Loucy (cell line): ENCODE measurements around the gene RCBTB1.

Source experiments
- H2AFZ ChIP-seq: fragments of 200-600 bp; sonication (generic); 2 replicates; pipeline ENCODE4 v1.6.0; 2016; ENCODE audit warnings: antibody characterized with exemption, mild to moderate bottlenecking, low read length, moderate library complexity
- H3F3A ChIP-seq: fragments of 200-600 bp; 2 replicates; pipeline ENCODE4 v1.6.0; 2016; ENCODE audit warnings: antibody characterized with exemption, low read depth, mild to moderate bottlenecking
- H3K27me3 ChIP-seq: fragments of 200-600 bp; sonication (generic); 2 replicates; pipeline ENCODE4 v1.6.1; 2014; ENCODE audit warnings: low read length, mild to moderate bottlenecking; ENCODE audit not compliant: insufficient read depth, poor library complexity, severe bottlenecking
- H3K36me3 ChIP-seq: fragments of 200-600 bp; sonication (generic); 2 replicates; pipeline ENCODE4 v1.6.1; 2016; ENCODE audit warnings: low read length; ENCODE audit not compliant: insufficient read depth
- H3K4me1 ChIP-seq: fragments of 200-600 bp; sonication (generic); 2 replicates; pipeline ENCODE4 v1.5.1; 2014; ENCODE audit warnings: low read length, mild to moderate bottlenecking; ENCODE audit not compliant: insufficient read depth, poor library complexity, severe bottlenecking
- H3K4me2 ChIP-seq: fragments of 200-600 bp; sonication (generic); 2 replicates; pipeline ENCODE4 v1.6.0; 2014; ENCODE audit warnings: antibody characterized with exemption, low read length, low read depth, mild to moderate bottlenecking; ENCODE audit not compliant: poor library complexity, severe bottlenecking
- H3K4me3 ChIP-seq: fragments of 200-600 bp; sonication (generic); 2 replicates; pipeline ENCODE4 v1.5.1; 2014; ENCODE audit warnings: low read length, mild to moderate bottlenecking, mixed read lengths; ENCODE audit not compliant: poor library complexity, severe bottlenecking
- H3K79me2 ChIP-seq: fragments of 200-600 bp; sonication (generic); 2 replicates; pipeline ENCODE4 v1.6.1; 2014; ENCODE audit warnings: low read length; ENCODE audit not compliant: insufficient read depth
- H3K9ac ChIP-seq: fragments of 200-600 bp; sonication (generic); 2 replicates; pipeline ENCODE4 v1.6.0; 2014; ENCODE audit warnings: mild to moderate bottlenecking, low read depth, low read length, moderate library complexity; ENCODE audit not compliant: poor library complexity, severe bottlenecking
- H3K9me2 ChIP-seq: fragments of 200-600 bp; sonication (generic); replicated peaks from 2 replicates; pipeline ENCODE4 v1.6.1; 2016; ENCODE audit warnings: low read depth, low read length, mixed read lengths
- H3K9me3 ChIP-seq: fragments of 200-600 bp; sonication (generic); 2 replicates; pipeline ENCODE4 v1.6.1; 2014; ENCODE audit warnings: mild to moderate bottlenecking, antibody characterized with exemption, low read length, low read depth; ENCODE audit not compliant: insufficient read depth
- H4K20me1 ChIP-seq: fragments of 200-600 bp; sonication (generic); 2 replicates; pipeline ENCODE4 v1.6.0; 2014; ENCODE audit warnings: antibody characterized with exemption, low read length, mild to moderate bottlenecking; ENCODE audit not compliant: insufficient read depth, poor library complexity, severe bottlenecking
- EZH2phosphoT487 ChIP-seq: fragments of 200-600 bp; IDR thresholded peaks from 2 replicates; pipeline ENCODE4 v1.6.1; 2018; ENCODE audit warnings: antibody characterized with exemption, mild to moderate bottlenecking, moderate library complexity, borderline replicate concordance
- TF ChIP-seq, protein P1 (sequence below): fragments of 200-600 bp; sonication (generic); conservative IDR thresholded peaks from 2 replicates; pipeline ENCODE4 v1.5.1; 2014; ENCODE audit warnings: mild to moderate bottlenecking, antibody characterized with exemption, low read length

The RCBTB1 gene

DNA sequence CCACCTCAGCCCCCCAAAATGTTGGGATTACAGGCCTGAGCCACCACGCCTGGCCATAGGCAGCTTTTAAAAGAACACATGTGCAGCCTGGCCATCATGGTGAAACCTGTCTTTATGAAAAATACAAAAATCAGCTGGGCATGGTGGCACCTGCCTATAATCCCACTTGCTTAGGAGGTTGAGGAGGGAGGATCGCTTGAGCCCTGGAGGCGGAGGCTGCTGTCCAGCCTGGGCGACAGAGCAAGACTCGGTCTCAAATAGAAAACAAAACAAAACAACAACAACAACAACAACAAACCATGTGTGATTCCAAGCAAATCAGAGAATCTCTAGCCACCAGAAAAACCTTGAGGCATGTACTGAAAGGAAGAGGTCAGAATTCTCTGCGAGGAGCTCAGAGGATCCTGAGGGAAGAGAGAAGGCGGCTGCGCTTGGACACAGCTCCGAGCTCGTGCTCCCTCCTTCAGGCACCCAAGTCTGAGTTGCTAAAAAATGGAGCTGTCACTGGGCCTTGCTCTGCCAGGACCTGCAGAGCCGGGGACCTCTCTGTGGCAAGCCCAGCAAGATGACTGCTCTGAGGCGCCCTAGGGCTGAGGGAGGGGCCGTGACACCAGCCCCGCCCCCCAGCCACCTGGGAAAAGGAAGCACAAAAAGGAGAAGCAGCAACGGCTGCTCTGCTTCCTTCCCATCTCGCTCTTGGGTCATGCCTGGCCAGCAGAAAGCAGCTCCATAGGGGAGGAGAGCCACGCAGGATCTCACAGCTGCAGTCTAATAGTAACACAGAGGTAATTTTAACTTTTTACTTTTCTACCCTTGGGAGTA lies 42.7 kb upstream of the RCBTB1 start, which contains the start of gene ARL11:
Gene ARL11, plus strand, starts transcription at position 677 of the 822 bp plus-strand sequence. CDS start 1,941 bp downstream, outside the sequence.
- Histone ChIP-seq H2AFZ (peak within 1 kb of the TSS; percentile 83), H3K36me3 (no peaks in the 10 kb centered on the region), H3K27me3 (no peaks in the 10 kb centered on the region), H3K9ac (peak within 1 kb of the TSS; percentile 51), H3K79me2 (no peaks in the 10 kb centered on the region), H3K4me2 (peak within 1 kb of the TSS; percentile 64), H3F3A (no peaks in the 10 kb centered on the region), H3K9me2 (no peaks in the 10 kb centered on the region), H3K9me3 (no peaks in the 10 kb centered on the region), H3K4me1 (no peaks in the 10 kb centered on the region), H4K20me1 (no peaks in the 10 kb centered on the region), H3K4me3 (peak within 1 kb of the TSS; percentile 66)
- TF ChIP-seq EZH2phosphoT487 = no peak
- TF ChIP-seq, protein P1, sequence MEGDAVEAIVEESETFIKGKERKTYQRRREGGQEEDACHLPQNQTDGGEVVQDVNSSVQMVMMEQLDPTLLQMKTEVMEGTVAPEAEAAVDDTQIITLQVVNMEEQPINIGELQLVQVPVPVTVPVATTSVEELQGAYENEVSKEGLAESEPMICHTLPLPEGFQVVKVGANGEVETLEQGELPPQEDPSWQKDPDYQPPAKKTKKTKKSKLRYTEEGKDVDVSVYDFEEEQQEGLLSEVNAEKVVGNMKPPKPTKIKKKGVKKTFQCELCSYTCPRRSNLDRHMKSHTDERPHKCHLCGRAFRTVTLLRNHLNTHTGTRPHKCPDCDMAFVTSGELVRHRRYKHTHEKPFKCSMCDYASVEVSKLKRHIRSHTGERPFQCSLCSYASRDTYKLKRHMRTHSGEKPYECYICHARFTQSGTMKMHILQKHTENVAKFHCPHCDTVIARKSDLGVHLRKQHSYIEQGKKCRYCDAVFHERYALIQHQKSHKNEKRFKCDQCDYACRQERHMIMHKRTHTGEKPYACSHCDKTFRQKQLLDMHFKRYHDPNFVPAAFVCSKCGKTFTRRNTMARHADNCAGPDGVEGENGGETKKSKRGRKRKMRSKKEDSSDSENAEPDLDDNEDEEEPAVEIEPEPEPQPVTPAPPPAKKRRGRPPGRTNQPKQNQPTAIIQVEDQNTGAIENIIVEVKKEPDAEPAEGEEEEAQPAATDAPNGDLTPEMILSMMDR = no peak

DNA sequence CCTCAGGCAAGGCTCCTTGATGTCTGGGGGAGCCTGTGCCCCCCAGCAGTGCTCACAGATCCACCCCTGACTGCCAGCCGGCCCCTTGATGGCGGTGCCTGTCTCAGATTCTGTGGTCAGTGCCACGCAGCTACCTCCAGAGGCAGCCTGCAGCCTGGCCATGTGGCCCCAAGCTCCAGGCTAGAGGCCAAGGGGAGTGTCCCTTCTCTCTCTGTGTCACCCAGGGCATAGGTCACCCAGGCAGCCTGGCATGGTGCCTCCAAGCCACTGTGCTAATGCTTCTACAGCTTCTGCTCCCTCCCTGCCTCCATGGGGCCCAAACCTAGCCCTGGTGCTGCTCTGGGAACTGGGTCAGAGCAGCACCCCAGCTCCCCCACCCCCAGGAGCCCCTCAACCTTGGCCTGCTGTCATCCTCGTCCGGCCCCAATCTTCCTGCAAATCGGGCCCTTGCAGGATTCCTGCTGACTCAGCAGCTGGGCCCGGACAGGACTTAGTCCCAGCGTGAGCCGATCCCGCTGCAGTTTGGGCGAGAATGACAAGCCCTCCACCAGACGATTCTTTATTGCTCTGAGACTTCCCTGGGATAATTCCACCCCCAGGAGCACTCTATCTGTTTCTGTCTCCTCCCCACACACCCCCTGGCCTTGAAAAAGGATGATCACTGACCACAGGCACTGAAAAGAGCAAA lies 40.2 kb upstream of the RCBTB1 start:
- Histone ChIP-seq H3K79me2 (no peaks in the 10 kb centered on the region), H3K9me2 (no peaks in the 10 kb centered on the region), H3K36me3 (no peaks in the 10 kb centered on the region), H3K4me1 (no peaks in the 10 kb centered on the region), H2AFZ (no peak overlapping the region), H3K4me3 (no peak overlapping the region), H3K9me3 (no peaks in the 10 kb centered on the region), H4K20me1 (no peaks in the 10 kb centered on the region), H3K4me2 (no peak overlapping the region), H3K27me3 (no peaks in the 10 kb centered on the region), H3K9ac (no peak overlapping the region), H3F3A (no peaks in the 10 kb centered on the region)
- TF ChIP-seq, protein P1 = no peak
- no peak for TF ChIP-seq EZH2phosphoT487

DNA sequence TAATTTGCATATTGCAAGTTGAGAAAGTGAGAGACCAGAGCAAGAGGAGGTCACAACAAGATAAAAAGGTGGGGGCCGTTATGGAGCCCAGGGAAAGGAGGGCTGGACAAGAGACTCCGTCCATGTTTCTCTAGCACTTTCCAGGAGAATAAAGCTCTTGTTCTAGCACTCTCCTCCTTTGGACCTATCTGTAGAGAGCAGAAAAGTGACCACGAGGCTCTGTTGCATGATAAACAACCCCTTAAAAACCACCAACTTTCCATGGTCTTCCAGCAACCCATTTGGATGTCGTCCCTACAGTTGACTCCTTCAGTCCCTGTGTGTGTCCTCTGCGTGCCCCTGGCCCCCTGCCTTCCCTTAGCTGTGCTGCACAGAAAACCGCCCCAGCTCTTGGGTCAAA lies 38.9 kb upstream of the RCBTB1 start:
- H3K27me3 ChIP-seq = no peaks in the 10 kb centered on the region
- no peak overlapping the region for H2AFZ ChIP-seq
- no peaks in the 10 kb centered on the region for H4K20me1 ChIP-seq
- no peak overlapping the region for H3K4me3 ChIP-seq
- no peaks in the 10 kb centered on the region for H3K79me2 ChIP-seq
- H3F3A ChIP-seq = no peaks in the 10 kb centered on the region
- no peak overlapping the region for H3K9ac ChIP-seq
- H3K9me2 ChIP-seq = no peaks in the 10 kb centered on the region
- no peaks in the 10 kb centered on the region for H3K36me3 ChIP-seq
- TF ChIP-seq EZH2phosphoT487 = no peak
- TF ChIP-seq, protein P1 = no peak
- H3K4me2 ChIP-seq = no peak overlapping the region
- no peaks in the 10 kb centered on the region for H3K9me3 ChIP-seq
- H3K4me1 ChIP-seq = no peaks in the 10 kb centered on the region
